Fibroblast of pulmonary artery (primary cell): ENCODE data around the gene MRPL27.
A peak's percentile ranks its signal among the peaks of the same experiment; 100 is the strongest.

Source experiments
- DNase-seq: peaks from one replicate; pipeline ENCODE4 v3.0.0-alpha.2; 2010; ENCODE audit warnings: low read depth
- H3K4me3 ChIP-seq: replicated peaks from 2 replicates; pipeline ENCODE4 v1.5.1; 2011; ENCODE audit warnings: low read depth, mild to moderate bottlenecking, control low read depth, low read length, moderate library complexity
- TF ChIP-seq, protein P1 (sequence below): IDR thresholded peaks from 2 replicates; pipeline ENCODE4 v1.5.1; 2011; ENCODE audit warnings: mild to moderate bottlenecking, control low read depth, low read length, inconsistent platforms; ENCODE audit errors: missing control alignments

Gene MRPL27

DNA sequence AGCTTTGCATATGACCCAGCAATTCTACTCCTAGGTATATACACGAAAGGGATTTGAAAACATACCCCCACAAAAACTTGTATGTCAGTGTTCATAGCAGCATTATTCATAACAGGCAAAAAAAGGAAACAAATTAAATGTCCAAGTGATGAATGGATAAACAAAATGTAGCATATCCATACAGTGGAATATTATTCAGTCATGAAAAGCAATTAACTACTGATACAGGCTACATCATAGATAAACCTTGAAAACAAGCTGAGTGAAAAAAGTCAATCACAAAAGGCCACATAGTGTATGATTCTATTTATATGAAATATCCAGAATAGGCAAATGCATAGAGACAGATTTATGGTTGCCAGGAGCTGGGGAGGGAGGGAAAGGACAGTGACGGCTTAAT lies 721 bp upstream of the MRPL27 start:
- H3K4me3 ChIP-seq = peak overlapping the region; percentile 89
- TF ChIP-seq, protein P1, sequence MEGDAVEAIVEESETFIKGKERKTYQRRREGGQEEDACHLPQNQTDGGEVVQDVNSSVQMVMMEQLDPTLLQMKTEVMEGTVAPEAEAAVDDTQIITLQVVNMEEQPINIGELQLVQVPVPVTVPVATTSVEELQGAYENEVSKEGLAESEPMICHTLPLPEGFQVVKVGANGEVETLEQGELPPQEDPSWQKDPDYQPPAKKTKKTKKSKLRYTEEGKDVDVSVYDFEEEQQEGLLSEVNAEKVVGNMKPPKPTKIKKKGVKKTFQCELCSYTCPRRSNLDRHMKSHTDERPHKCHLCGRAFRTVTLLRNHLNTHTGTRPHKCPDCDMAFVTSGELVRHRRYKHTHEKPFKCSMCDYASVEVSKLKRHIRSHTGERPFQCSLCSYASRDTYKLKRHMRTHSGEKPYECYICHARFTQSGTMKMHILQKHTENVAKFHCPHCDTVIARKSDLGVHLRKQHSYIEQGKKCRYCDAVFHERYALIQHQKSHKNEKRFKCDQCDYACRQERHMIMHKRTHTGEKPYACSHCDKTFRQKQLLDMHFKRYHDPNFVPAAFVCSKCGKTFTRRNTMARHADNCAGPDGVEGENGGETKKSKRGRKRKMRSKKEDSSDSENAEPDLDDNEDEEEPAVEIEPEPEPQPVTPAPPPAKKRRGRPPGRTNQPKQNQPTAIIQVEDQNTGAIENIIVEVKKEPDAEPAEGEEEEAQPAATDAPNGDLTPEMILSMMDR = no peak
- no peak for DNase-seq

DNA sequence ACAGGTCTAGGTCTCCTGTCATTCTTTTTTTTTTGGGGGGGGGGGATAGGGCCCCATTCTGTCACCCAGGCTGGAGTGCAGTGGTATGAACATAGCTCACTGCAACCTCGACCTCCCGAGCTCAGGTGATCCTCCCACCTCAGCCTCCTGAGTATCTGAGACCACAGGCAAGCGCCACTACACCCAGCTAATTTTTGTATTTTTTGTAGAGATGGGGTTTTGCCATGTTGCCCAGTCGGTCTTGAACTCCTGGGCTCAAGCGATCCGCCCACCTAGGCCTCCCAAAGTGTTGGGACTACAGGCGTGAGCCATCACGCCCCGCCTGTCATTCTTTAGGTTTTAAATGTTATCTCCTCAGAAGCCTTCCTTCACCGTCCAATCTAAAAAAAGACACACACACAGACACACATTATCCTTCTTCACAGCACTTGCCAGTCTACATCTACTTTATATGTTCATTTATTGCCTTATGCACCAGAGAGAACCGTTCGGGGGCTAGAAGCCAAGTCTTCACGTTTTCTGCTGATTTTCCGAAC lies 694 bp downstream of the MRPL27 start:
- TF ChIP-seq, protein P1 = no peak
- no peak for DNase-seq

GRCh38 chr17:50371526-50371925 lies 1.5 kb downstream of the MRPL27 start:
- H3K4me3 ChIP-seq = peak overlapping the region; percentile 89
- TF ChIP-seq, protein P1 = no peak
- no peak for DNase-seq

More for the DNA sequence above, 694 bp downstream of the MRPL27 start:
- peak overlapping the region; percentile 89 for H3K4me3 ChIP-seq

DNA sequence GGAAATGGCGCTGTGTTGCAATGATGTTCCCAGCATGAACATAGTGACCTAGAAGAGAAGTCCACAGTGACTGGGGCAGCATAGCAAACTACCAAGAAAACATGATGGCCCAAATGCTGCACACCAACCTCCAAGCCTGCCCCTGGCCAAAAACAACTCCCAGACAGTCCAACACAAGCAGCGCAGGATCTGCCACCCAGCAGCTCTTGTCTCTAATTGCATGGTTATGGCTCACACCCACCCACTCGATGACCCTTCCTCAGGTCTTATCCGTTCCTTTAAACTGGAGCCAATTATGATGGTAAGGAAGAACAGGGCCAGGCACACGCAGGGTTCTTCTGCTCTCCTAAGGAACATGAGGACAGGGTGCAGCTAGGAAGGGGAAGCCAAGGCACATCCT lies 2.9 kb downstream of the MRPL27 start:
- no peak overlapping the region for H3K4me3 ChIP-seq
- DNase-seq = no peak
- TF ChIP-seq, protein P1 = no peak

- no peak for DNase-seq
- H3K4me3 ChIP-seq = no peak overlapping the region
- TF ChIP-seq, protein P1 = no peak
These were observed 5.6 kb downstream of the MRPL27 start for GRCh38 chr17:50367401-50367800.

DNA sequence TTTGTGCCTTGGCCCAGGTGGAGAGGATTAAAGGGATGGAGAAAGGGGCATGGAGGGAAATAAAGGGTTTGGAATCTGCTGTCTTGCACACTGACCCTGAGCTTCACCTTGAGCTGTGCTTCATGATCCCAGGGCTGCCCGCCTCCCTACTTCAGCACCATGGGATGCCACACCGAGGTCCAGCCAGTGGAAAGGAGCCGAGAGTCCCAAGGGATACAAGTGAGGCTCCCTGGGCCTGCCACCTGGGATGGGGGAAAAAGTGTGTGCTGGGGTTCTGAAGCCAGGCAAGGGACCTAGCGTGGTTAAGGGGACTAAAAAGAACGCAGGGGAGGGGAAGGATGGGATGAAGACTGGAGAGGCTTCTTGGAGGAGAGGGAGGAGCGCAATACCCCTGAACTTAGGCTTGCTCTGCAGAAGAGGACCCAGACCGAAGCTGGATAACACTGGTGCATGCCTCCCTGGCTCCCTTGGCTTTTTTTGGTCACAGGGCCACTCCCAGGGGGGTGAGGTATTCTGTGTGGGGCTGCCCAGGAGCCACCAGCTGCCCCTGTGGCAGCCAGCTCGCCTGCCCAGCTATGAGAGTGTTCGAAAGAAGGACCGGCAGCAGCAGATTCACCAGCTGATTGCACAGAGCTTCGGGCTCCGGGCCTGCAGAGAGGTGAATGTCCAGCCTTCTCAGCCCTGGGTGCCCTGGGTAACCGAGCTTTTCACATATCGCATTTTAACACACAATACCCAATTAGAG lies 7.2 kb downstream of the MRPL27 start:
- TF ChIP-seq, protein P1 = no peak
- no peak for DNase-seq
- no peak overlapping the region for H3K4me3 ChIP-seq

DNA sequence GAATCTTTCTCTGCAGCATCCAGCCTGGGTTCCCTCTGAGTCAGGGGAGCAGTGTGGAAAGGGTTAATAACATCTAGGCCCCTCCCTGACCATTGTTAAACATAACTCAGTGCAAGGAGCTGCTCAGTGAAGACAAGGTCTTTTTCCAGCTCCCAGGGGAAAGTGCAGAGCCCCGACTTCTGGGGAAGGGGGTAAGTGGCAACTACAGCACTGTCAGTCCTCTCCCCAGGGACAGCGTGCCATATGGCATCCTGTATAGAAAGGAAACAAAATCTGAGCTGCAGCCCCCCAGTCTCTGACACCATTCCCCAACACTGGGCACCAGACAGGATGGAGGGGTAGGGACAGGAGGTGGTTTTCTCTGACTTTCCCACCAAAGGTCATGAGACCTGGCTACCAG lies 7.8 kb downstream of the MRPL27 start:
- no peak for DNase-seq
- TF ChIP-seq, protein P1 = no peak
- H3K4me3 ChIP-seq = no peak overlapping the region
